AML-193 (cell line): Measurements from ENCODE around the gene ANP32E.
A peak's percentile ranks its signal among the peaks of the same experiment; 100 is the strongest.
"Not testable (repeated sequence)": the region's sequence is repeated elsewhere in the genome, so short reads cannot be mapped to it uniquely, and the experiment has no call there.

Experiments used
- DNase-seq, 2 experiments: peaks; one replicate each; lab custom pipeline; 2025; lab: John Stamatoyannopoulos, UW

Gene ANP32E

GRCh38 chr1:150212070-150212469, 23.8 kb downstream of the ANP32E start:
- DNase-seq, result no peak

- no peak for DNase-seq
Measured at GRCh38 chr1:150210706-150211105, 25.2 kb downstream of the ANP32E start.

- DNase-seq, result no peak
Measured at GRCh38 chr1:150210091-150210490, 25.8 kb downstream of the ANP32E start.

- DNase-seq, result not testable (repeated sequence)
Measured at GRCh38 chr1:150208460-150208859, 27.5 kb downstream of the ANP32E start.

- DNase-seq, result no peak
Measured at GRCh38 chr1:150207281-150207971, 28.5 kb downstream of the ANP32E start.

GRCh38 chr1:150196417-150196816, 39.5 kb downstream of the ANP32E start:
- no peak for DNase-seq

GRCh38 chr1:150194381-150195031, 41.4 kb downstream of the ANP32E start:
- DNase-seq, result no peak

- no peak for DNase-seq
Measured at GRCh38 chr1:150192012-150192411, 43.9 kb downstream of the ANP32E start.

GRCh38 chr1:150187560-150187931, 48.4 kb downstream of the ANP32E start:
- no peak for DNase-seq

- peak; percentile 52 to 55 for DNase-seq
Measured at GRCh38 chr1:150186789-150187559, 48.9 kb downstream of the ANP32E start.

GRCh38 chr1:150186438-150186788, 49.5 kb downstream of the ANP32E start:
- DNase-seq, result not testable (repeated sequence)

GRCh38 chr1:150185481-150185880, 50.4 kb downstream of the ANP32E start:
- DNase-seq, result no peak

GRCh38 chr1:150183061-150183460, 52.9 kb downstream of the ANP32E start:
- peak in 1 of 2 experiments; percentile 35 for DNase-seq

- no peak for DNase-seq
Measured at GRCh38 chr1:150182247-150182646, 53.7 kb downstream of the ANP32E start.

GRCh38 chr1:150180474-150180873, 55.4 kb downstream of the ANP32E start:
- no peak for DNase-seq

- no peak for DNase-seq
Measured at GRCh38 chr1:150179867-150180266, 56.0 kb downstream of the ANP32E start.

GRCh38 chr1:150178548-150178947, 57.4 kb downstream of the ANP32E start:
- peak; percentile 71 to 82 for DNase-seq

- DNase-seq, result no peak
Measured at GRCh38 chr1:150176593-150176992, 59.3 kb downstream of the ANP32E start.

- no peak for DNase-seq
Measured at GRCh38 chr1:150173141-150173585, 62.7 kb downstream of the ANP32E start.

GRCh38 chr1:150171801-150172200, 64.1 kb downstream of the ANP32E start:
- DNase-seq, result no peak

- peak; percentile 17 to 21 for DNase-seq
Measured at GRCh38 chr1:150168960-150169601, 66.8 kb downstream of the ANP32E start.
